ENCODE data around the gene PARD3.
A peak's percentile ranks its signal among the peaks of the same experiment; 100 is the strongest.

Gene PARD3

DNA sequence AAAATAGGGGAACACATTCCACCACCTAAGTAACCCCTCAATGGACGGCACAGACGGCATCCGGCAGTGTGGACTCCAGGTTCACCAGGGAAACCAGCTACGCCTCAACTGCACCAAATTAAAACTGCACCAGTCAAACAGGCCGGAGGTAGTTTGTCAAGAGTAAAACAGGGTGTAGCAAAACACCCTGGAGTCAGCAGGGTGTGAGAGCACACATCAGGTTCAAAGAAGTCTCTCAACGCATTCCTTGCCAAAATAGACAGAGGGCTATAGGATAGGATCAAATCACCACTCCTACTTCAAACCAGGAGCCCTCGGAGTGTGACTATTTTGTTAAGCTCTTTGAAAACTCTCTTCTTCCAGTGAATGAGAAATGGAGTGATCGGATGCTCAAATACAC lies 135.9 kb downstream of the PARD3 start:
- no peak for DNase-seq

DNA sequence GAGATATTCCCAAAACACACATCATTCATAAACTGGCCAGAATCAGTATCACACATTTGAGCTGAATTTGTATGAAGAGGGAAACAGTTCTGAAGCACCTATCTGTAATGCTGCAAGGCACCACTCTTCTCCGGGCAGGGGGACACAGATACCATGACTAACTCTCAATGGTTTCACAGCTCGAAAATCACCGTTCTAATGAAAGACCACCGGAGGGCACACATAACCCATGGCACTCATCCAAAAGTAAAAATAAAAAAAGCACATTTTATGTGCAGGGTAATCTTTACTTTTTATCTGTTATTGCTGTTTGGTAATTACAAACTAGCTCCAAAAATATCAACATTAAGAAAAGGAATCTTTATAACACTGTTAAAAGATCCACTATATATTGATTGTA lies 137.5 kb downstream of the PARD3 start:
- no peak for DNase-seq

DNA sequence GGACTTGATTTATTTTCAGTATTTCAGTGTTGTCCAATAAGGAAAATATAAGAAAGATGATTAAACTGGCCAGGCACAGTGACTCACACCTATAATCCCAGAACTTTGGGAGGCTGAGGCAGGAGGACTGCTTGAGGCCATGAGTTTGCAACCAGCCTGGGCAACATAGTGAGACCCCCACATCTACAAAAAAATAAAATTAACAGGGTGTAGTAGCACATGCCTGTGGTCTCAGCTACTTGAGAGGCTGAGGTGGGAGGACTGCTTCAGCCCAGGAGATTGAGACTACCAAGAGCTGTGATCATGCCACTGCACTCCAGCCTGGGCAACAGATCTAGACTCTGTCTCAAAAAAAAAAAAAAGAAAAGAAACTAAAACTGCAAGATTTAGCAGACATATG lies 138.0 kb downstream of the PARD3 start:
- DNase-seq: no peak

DNA sequence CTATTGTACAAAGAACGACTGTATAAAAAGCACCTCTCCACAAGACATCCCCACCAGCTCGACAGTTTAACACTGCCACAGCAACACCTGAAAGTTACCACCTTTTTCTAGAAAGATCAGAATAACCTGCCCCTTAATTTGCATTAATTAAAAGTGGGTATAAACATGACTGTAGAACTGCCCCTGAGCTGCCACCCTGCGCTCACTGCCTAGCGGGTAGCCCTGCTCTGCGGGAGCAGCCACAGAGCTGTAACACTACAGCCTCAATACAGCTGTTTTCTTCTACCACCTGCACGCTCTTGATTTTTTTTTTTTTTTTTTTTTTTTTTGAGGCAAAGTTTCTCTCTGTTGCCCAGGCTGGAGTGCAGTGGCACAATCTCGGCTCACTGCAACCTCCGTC lies 140.9 kb downstream of the PARD3 start:
- peak in 1 of 2 experiments; percentile 20 for DNase-seq

DNA sequence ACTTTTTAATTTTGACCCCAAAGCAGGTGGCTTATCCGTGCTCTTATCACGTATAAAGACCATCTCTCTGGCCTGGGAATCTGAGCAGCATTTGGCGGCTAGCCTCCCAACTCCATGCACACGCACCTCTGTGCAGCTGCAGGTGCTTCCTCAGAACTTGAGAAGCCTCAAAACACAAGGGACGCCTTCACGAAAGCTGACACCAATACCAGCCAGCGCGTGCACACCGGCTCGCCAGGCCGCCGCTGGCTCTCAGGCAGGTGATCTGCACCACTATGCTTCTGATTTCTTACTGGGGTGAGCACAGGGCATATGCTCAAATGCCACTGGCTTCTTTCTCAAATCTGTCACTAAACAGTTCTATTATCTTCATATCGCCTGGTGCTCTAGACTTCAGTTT lies 145.0 kb downstream of the PARD3 start:
- peak; percentile 38 to 71 for DNase-seq

DNA sequence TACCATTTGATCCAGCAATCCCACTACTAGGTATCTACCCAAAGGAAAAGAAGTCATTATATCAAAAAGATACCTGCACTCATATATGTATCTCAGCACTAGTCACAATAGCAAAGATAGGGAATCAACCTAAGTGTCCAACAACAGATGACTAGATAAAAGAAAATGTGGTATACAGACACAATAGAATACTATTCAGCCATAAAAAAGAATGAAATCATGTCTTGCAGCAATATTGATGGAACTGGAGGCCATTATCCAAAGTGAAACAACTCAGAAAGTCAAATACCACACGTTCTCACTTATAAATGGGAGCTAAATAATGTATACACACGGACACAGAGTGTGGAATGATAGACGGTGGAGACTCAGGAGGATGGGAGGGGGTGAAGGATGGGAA lies 146.0 kb downstream of the PARD3 start:
- no peak for DNase-seq

DNA sequence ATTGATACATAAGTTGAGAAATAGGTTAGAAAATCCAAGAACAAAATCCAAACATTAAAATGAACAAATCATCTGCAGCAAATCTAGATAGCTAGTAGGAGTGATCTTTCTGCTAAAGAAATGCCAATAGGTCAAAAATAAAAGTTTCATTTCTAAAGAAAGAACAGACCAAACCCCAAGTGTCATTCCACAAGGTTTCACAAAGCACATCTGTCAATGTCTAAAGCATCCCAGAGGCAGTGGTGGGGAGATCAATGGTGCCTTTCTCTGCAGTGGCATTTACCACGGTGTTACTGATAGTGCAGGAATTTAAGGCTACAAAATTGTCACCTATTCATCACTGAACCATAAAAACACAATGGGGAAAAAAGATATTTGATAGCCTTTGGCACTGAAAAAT lies 147.9 kb downstream of the PARD3 start:
- no peak for DNase-seq

DNA sequence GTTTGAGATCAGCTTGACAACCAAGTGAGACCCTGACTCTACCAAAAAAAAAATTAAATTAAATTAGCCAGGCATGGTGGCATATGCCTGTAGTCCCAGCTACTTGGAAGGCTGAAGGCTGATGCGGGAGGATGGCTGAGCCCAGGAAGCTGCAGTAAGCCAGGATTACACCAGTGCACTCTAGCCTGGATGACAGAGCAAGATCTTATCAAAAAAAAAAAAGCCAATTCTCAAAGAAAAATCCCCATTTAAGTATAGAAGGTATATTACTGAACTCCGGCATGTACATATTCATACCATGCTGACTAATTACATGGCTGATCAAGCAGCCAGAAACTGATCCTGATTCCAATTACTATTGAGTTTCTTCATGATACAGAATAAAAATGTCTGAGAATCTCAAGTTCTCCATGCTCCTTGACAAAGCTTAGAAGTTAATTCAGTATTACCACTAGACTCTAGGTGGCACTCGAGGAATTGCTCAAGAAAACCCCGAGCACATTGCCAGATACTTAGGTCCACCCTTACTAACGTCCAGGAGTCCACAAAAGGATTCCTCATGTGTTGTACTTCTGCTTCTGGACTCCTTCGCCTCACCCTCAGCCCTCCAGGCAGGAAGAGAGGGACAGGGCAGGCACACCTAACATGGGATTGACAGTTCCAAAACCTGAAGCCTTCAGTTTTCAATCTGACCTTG lies 148.9 kb downstream of the PARD3 start:
- peak in 1 of 2 experiments; percentile 40 for DNase-seq

DNA sequence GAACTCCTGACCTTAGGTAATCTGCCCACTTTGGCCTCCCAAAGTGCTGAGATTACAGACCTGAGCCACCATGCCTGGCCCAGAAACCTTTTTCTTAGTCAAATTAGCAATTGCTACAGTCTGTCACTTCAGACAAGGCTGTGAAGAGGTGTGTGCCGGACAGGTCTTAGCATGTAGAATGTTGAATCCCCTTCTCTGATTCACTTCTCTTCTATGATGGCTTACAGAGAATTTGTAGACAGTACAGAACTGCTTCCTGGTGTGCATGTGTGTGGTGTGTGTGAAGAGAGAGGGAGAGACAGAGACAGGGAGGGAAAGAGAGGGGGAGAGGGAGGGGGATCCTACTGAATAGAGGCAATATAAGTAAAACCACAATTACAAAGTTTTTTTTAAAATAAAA lies 150.4 kb downstream of the PARD3 start:
- no peak for DNase-seq

DNA sequence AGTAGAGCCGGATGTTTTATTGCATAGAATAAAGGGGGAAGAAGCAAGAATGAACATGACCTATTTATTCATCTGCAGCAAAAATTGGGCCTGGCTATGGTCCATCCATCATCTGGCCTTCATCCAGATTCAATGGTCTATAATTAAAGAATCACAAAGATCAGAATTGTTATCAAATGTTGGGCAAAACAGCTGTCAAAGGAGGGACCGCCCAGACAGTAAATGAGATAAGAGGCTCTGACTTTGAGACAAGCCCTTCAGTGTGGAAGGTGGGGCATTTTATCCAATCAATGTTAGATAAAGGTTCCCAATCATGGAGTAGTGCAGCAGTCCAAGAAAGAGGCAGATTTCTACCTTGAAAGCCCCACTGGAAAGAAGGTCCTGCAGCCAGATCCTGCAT lies 153.5 kb downstream of the PARD3 start:
- DNase-seq: no peak

DNA sequence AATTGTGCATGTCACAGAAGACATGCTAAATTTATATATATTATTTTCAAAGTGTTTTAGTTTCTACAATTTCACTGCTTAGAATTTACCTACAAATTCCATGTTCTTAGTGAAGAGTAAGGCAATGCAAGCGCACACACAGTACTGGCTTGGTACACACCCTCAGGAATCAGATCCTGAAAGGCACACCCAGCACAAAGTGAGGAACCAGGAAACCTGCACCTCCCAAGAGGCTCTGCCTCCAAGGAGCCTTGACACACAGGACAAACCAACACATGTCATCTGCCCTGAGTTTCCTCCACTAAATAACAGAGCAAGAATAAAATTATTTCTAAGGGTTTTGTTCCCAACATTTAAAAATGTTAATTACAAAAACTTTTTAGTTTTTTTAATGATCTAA lies 156.2 kb downstream of the PARD3 start:
- DNase-seq: no peak

DNA sequence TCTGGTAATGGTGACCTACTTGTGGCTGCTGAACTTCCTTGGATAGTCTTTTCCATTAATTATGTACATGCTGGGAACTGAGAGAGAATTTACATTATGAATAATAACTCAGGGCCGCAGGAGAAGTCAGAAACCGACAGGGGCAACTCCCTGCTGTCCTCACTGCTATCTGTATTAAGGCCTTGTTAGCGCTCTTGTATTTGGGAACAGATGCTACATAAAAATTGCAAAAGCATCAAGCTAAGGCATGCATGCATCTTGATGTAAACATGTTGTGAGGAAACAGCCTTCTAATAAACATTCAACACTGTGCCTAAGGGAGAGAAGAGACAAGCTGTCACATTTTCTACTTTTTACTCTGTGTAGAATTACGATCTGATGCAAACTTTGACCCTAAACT lies 158.4 kb downstream of the PARD3 start:
- peak in 1 of 2 experiments; percentile 17 for DNase-seq

DNA sequence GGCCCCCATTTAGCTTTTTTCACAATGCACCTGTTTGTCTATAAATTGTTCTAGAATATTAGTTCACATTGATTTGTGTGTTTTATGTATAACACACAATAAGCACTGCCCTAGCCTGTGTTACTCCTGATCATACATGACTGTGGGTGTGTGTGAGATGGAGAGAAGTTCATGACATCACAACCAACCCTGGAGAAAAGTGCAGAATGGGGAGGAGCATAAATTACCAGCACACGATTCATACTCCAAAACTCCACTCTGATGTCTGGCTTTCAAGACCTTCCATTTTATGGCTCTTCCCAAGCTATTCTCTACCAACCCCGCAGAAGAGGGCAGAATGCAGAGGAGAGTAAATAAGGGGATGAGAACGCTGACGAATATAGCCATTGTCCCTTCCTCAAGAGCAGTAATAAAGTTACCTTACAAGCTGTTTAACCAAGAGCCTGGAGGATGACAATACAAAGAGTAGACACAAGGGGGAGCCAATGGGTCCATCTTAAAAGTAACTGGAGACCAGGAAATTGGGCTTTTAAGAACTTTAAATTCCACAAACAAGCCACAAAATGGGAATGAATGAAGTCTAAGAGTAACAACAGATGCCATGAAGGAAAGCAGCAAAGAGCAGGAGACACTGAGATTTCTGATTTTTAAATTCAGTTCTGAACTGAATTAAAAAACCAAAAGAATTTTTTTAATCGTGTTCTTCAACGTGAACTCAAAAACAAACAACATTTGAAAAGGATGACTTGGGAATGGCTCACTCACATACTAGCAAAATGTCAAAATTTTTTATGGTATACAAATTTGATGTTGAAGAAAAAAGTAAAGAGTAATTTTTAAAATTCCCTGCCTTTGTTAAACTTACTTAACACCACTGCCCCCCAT lies 159.6 kb downstream of the PARD3 start:
- DNase-seq: peak; percentile 30 to 73

DNA sequence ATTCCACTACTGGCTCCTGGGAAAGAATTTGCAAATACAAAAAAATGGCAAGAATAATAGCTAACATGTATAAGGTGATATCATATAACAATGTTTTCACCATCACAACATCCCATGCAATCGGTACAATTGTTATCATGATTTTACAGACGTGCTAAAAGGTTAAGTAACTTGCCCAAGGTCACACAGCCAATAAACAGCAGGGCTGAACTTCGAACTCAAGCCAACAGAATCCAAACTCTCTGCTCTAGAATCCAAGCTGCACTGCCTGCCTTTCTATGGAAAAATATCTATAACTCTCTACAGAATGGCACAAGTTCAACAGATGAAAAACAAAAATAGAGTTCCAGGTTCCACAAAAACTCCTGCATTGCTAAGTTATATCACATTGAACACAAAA lies 160.9 kb downstream of the PARD3 start:
- no peak for DNase-seq

DNA sequence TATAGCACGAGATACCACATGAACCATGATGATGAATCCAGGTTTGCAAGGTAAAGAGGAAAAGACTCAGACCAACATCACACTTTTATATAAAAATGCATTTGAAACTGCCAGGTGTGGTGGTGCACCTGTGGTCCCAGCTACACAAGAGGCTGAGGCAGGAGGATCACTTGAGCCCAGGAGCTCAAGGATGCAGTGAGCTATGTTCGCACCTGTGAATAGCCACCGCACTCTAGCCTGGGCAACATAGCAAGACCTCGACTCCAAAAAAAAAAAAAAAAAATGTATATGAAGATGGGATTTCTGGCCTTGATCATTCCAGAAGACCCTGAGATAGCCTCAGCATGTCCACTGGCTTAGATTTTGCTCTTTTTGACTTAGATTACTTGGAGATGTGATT lies 161.6 kb downstream of the PARD3 start:
- no peak for DNase-seq

DNA sequence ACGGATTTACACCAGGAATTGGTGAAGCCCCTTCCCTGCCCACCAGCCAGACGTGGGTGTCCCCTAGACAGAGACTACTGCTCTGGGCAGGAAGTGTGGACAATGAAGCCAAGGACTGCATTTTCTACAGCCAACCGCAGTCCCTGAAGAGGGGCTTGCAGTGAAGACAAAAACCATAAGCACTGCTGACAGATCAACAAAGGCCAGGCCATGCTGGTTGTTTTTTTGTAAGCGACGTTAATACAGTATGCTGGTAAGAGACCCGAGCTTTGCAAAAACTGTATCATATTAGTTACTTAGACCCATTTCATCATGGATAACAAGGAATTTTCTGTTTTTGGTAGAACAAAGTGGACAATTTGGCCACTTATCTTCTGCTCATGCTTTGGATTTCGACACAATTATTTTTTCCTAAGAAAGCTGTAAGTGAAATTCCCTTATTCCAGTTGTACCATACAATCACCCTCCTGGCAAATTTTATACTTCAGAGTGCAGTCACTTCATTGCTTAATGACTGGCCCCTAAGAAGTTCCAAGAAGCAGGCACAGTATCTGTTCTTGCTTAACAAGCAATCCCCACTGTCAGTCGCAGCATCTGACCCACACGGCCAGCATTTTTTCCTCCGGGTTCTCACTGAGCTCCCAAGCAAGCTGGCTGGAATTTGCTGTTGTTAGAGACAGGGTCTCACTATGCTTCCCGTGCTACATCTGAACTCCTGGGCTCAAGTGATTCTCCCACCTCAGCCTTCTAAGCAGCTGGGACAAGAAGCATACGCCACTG lies 163.5 kb downstream of the PARD3 start:
- peak in 1 of 2 experiments; percentile 18 for DNase-seq

DNA sequence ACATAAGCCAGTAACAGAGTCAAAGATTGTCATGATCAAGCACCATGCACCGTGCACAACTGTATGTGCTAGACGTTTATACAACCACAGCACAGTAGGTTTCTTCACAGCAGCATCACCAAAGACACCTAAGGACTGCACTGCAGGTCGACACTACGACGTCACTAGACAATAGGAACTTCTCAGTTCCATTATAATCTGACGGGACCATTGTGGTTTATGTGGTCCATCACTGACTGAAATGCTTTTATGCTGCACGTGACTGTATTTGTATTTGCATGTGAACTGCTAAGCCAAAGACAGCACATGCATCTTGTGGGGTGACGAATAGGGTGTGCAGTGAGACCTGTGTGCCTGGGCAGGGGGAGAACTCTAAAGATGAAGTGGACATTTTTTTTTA lies 164.9 kb downstream of the PARD3 start:
- DNase-seq: peak in 1 of 2 experiments; percentile 30

DNA sequence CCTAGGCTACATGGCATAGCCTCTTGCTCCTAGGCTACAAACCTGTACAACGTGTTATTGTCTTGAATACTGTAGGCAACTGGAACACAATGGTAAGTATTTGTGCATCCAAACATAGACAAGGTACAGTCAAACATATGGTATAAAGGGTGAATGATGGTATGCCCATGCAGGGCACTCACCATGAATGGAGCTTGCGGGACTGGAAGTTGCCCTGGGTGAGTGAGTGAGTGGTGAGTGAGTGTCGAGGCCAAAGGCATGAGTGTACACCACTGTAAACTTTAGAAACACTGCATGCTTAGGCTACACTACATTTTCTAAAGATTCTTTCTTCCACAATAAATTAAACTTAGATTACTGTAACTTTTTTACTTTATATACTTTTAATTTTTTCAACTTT lies 165.7 kb downstream of the PARD3 start:
- no peak for DNase-seq

DNA sequence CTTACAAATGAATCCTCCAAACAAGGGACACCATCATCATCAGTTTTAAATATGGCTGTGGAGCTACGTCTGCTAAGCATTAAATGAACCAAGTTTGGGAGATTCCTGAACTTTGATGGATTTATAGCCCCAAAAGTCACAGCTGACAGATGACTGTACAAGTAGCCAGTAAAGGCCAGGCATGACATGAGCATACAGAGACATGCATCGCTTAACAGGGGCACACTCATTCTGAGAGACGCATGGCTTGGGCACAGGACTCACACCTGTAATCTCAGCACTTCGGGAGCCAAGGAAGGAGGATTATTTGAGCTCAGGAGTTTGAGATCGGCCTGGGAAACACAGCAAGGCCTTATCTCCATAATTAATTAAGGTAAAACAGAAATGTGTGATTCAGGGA lies 166.2 kb downstream of the PARD3 start:
- DNase-seq: no peak

DNA sequence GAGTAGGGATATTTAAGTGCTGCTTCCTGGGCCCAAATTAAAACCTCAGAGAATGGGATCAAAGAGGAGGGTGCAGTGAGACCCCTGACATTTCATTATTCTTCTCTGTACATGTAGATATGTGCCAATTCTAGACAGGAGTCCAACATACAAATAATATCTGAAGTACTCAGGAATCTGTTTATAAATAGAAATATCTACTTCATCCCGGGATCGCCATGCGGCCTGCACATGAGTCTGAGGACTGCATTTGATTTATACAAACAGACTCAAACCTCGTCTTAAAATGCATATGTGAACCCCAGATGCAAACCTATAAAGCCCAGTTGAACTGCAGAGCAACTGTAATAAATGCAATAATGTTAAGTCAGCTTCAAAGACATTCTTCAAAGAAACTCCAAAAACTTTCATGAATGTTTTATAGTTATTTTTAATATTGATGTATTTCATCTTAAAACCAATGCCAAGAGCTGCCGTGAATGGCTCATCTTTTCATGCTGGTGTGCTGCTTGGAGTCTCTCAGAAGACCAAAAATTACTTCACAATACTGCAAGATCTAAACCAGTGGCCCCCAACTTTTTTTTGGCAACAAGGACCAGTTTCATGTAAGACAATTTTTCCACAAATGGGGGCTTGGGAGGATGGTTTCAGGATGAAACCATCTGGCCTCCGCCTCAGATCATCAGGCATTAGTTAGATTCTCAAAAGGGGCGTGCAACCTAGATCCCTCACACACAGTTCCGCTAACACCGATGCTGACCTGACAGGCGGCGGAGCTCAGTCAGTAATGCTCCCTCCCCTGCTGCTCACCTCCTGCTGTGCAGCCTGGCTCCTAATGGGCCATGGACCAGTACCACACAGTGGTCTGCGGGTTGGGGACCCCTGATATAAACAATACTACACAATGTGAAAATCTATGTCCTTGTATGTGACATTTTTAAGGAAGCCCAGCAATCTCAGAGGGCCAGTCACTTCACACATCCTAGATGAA lies 166.9 kb downstream of the PARD3 start:
- DNase-seq: no peak

DNA sequence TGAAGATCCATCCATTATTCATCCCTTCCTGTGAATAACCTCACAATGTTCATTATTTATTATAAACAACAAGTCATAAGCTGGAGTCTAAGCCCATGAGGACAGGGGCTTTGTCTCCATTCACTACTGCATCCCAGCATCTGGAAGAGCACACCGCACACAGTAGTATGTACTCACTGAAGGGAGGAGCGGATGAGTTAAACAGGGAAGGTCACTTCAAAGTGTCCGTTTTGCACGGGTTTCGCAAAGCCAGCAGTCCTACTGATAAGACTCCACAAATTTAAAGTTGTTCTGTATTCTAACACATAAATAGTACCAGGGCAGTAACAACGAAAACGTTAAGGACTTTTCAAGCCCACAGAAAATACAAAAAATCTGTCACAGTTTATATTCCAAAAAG lies 167.9 kb downstream of the PARD3 start:
- no peak for DNase-seq

DNA sequence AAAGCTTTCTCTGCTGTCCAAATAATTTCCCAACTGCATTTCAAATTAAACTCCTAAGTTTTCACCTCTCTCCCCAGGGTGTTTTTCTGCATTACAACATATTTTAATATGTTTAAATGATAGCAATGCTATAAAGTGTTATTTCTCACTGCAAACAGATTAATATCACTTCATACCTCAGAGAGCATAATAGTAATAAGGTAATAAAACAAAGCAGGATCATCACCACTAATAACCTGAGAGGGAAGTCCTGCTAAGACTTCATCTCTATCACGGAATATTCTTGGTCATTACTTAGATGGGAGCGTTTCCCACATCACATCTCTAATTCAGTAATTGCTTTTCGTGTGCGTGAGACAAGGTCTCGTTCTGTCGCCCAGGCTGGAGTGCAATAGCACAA lies 168.8 kb downstream of the PARD3 start:
- no peak for DNase-seq
